Type B pancreatic cell (in vitro differentiated cells): ENCODE measurements around the gene SERPINB13. TPM values are rescaled to one million over a fixed set of nuclear protein-coding genes. Genes with fewer than 3 reads are reported as not detected.

Experiments
- DNase-seq: peaks from one replicate; pipeline ENCODE4 v3.0.0; 2021; ENCODE audit warnings: mixed read lengths; ENCODE audit not compliant: unreplicated experiment; ENCODE audit errors: extremely low spot score
- H3K27ac Mint-ChIP-seq: 2 replicates; pipeline ENCODE4 v1.8.0; 2021; ENCODE audit warnings: mild to moderate bottlenecking, mixed read lengths
- H3K27me3 Mint-ChIP-seq: 2 replicates; pipeline ENCODE4 v1.8.0; 2021; ENCODE audit warnings: mixed read lengths
- H3K36me3 Mint-ChIP-seq: 2 replicates; pipeline ENCODE4 v1.8.0; 2021; ENCODE audit warnings: mixed read lengths
- H3K4me1 Mint-ChIP-seq: one replicate; pipeline ENCODE4 v1.8.0; 2021; ENCODE audit warnings: mixed read lengths; ENCODE audit not compliant: unreplicated experiment
- H3K4me3 Mint-ChIP-seq: 2 replicates; pipeline ENCODE4 v1.8.0; 2021; ENCODE audit warnings: mild to moderate bottlenecking, mixed read lengths
- H3K9me3 Mint-ChIP-seq: 2 replicates; pipeline ENCODE4 v1.8.0; 2021; ENCODE audit warnings: mixed read lengths
- CTCF ChIP-seq: fragments of 200-600 bp; sonication (generic); conservative IDR thresholded peaks from 2 replicates; pipeline ENCODE4 v1.5.0; 2021; ENCODE audit warnings: antibody characterized with exemption, mild to moderate bottlenecking
- long read RNA-seq: library from polyadenylated mRNA; unstranded; transcript quantifications from one replicate; pipeline ENCODE4 v2.0.0, GENCODE V29; 2020
- total RNA-seq: library from RNA; stranded (reverse); gene quantifications from 2 replicates; pipeline ENCODE4 v1.2.1, GENCODE V29; 2021; ENCODE audit warnings: low replicate concordance

SERPINB13 gene
- 3.7 and 5.9 TPM in 2 replicates for total RNA-seq
- long read RNA-seq, transcript SERPINB13-201 (8 exons, 3,206 nt), result minor isoform, 5 of 27 reads
- long read RNA-seq, transcript SERPINB13-202 (8 exons, 3,114 nt), result major isoform, 12 of 27 reads
- long read RNA-seq, partial matches to known transcripts, result 1 of 27 reads
- long read RNA-seq, other reads (novel, unspliced or antisense), result 9 of 27 reads

GRCh38 chr18:63586966-63587365, at the start of gene SERPINB13:
Gene SERPINB13 (plus strand): TSS chr18:63587343. CDS start chr18:63588668, 1,325 bp downstream.
- H3K27me3 Mint-ChIP-seq, result no peaks in the 10 kb centered on the region
- H3K9me3 Mint-ChIP-seq, result peaks cover 6% of the 10 kb centered on the region
- peak within 1 kb of the TSS; percentile 35 for H3K4me3 Mint-ChIP-seq
- DNase-seq, result no peak
- H3K4me1 Mint-ChIP-seq, result peaks cover 4% of the 10 kb centered on the region
- no peak for TF ChIP-seq CTCF
- no peaks in the 10 kb centered on the region for H3K36me3 Mint-ChIP-seq
- H3K27ac Mint-ChIP-seq, result peak within 1 kb of the TSS; percentile 22

GRCh38 chr18:63539904-63540510, 47.1 kb upstream of the SERPINB13 start:
- DNase-seq, result no peak
- H3K27me3 Mint-ChIP-seq, result no peaks in the 10 kb centered on the region
- H3K27ac Mint-ChIP-seq, result peak overlapping the region; percentile 11
- H3K4me1 Mint-ChIP-seq, result peaks cover 11% of the 10 kb centered on the region
- no peak overlapping the region for H3K4me3 Mint-ChIP-seq
- no peak for TF ChIP-seq CTCF
- peaks cover 6% of the 10 kb centered on the region for H3K9me3 Mint-ChIP-seq
- no peaks in the 10 kb centered on the region for H3K36me3 Mint-ChIP-seq

- H3K36me3 Mint-ChIP-seq, result no peaks in the 10 kb centered on the region
- peaks cover 6% of the 10 kb centered on the region for H3K9me3 Mint-ChIP-seq
- peak within 1 kb of the TSS; percentile 22 for H3K27ac Mint-ChIP-seq
- peaks cover 16% of the 10 kb centered on the region for H3K4me1 Mint-ChIP-seq
- TF ChIP-seq CTCF, result no peak
- H3K27me3 Mint-ChIP-seq, result no peaks in the 10 kb centered on the region
- DNase-seq, result no peak
- no peak within 1 kb of the TSS for H3K4me3 Mint-ChIP-seq
Observed at GRCh38 chr18:63542069-63542468, 45.1 kb upstream of the SERPINB13 start, which contains the start of gene SERPINB12. Gene SERPINB12 (plus strand): TSS chr18:63542369. CDS start chr18:63556160, 13,791 bp downstream.

GRCh38 chr18:63544017-63544416, 43.1 kb upstream of the SERPINB13 start:
- H3K9me3 Mint-ChIP-seq, result peaks cover 6% of the 10 kb centered on the region
- H3K4me3 Mint-ChIP-seq, result no peak overlapping the region
- H3K4me1 Mint-ChIP-seq, result peaks cover 16% of the 10 kb centered on the region
- no peak overlapping the region for H3K27ac Mint-ChIP-seq
- no peaks in the 10 kb centered on the region for H3K27me3 Mint-ChIP-seq
- TF ChIP-seq CTCF, result no peak
- no peak for DNase-seq
- no peaks in the 10 kb centered on the region for H3K36me3 Mint-ChIP-seq

- peaks cover 12% of the 10 kb centered on the region for H3K4me1 Mint-ChIP-seq
- no peak for DNase-seq
- no peaks in the 10 kb centered on the region for H3K27me3 Mint-ChIP-seq
- peak overlapping the region; percentile 15 for H3K4me3 Mint-ChIP-seq
- H3K27ac Mint-ChIP-seq, result peak overlapping the region; percentile 35
- no peaks in the 10 kb centered on the region for H3K36me3 Mint-ChIP-seq
- no peak for TF ChIP-seq CTCF
- H3K9me3 Mint-ChIP-seq, result peaks cover 4% of the 10 kb centered on the region
Observed at GRCh38 chr18:63545000-63545399, 42.1 kb upstream of the SERPINB13 start.
